ENCODE results near the gene IL17A.
"Not testable (repeated sequence)": the region's sequence is repeated elsewhere in the genome, so short reads cannot be mapped to it uniquely, and the experiment has no call there.

Gene IL17A

DNA sequence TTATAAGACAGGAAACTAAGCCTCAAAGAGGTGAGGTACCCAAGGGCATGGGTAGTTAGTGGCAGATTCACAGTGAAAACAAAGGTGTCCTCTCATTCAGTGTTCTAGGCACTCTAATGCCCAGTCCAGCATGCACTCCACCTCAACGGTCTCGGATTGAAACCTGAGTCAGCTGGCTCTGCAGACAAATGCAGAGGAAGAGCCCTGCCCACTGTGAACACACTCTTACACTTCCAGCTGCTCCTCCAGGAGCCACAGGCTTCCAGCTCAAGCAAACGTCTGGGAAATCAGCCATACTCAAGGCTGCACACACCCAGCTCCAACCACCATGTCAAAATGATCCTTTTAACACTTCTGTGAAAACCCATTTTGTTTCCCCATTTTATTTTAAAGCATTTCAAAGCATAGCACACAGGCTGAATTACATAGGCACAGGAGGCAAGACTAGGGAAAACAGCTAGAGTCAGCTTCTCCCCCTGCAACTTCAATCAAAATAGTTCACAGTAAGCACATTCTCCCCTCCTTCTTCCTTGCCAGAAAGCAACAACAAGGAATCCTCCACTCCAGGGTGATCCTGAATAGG is 3.0 kb upstream of the IL17A start:
- H3K27ac ChIP-seq, result no peak overlapping the region
- no peak for TF ChIP-seq CTCF (IDR thresholded peaks at IDR 0.05)
- no peak for DNase-seq (ENCODE audit: low spot score)
- no peak overlapping the region for H3K4me3 ChIP-seq

DNA sequence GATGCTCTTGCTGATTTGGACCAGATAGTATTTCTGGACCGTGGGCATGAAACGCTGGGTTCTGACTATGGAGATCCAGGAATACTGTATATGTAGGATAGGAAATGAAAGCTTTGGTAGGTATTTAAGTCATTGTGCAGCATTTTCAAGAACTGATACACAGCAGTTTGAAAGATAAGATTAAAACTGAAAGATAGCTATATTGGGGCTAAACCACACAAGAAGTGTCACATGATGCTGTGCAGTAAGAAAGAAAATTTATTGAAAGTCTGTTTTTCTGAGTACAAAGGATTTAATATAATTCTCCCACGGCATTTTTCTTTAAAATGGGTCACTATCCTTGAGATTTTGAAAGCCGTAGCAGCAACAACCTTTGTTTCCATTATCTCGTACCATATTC is 305 bp downstream of the IL17A start:
- Histone ChIP-seq H3K4me3 (no peak overlapping the region), H3K27ac (no peak overlapping the region)
- DNase-seq (ENCODE audit: low spot score), result no peak
- no peak for TF ChIP-seq CTCF (IDR thresholded peaks at IDR 0.05)

GRCh38 chr6:52187098-52187497 is 923 bp downstream of the IL17A start:
- no peak for TF ChIP-seq CTCF (IDR thresholded peaks at IDR 0.05)
- no peak overlapping the region for H3K4me3 ChIP-seq
- DNase-seq (ENCODE audit: low spot score), result no peak
- H3K27ac ChIP-seq, result no peak overlapping the region

DNA sequence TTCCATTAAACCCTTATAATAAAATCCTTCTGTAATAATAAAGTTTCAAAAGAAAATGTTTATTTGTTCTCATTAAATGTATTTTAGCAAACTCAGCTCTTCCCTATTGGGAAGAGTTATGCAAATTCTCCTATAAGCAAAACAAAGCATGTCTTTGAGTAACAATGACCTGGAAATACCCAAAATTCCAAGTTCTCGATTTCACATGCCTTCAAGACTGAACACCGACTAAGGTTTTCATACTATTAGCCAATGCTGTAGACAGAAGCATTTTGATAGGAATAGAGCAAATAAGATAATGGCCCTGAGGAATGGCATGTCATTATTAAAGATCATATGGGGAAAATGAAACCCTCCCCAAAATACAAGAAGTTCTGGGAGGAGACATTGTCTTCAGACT is 3.8 kb downstream of the IL17A start:
- no peak for DNase-seq (ENCODE audit: low spot score)
- Histone ChIP-seq H3K27ac (no peak overlapping the region), H3K4me3 (no peak overlapping the region)
- no peak for TF ChIP-seq CTCF (IDR thresholded peaks at IDR 0.05)

- H3K4me3 ChIP-seq, result no peak overlapping the region
- DNase-seq (ENCODE audit: low spot score), result no peak
- no peak for TF ChIP-seq CTCF (IDR thresholded peaks at IDR 0.05)
- H3K27ac ChIP-seq, result no peak overlapping the region
Measured at GRCh38 chr6:52190409-52190808, 4.2 kb downstream of the IL17A start.

GRCh38 chr6:52191824-52192223 is 5.6 kb downstream of the IL17A start:
- Histone ChIP-seq H3K4me3 (no peak overlapping the region), H3K27ac (no peak overlapping the region)
- no peak for TF ChIP-seq CTCF (IDR thresholded peaks at IDR 0.05)
- DNase-seq (ENCODE audit: low spot score), result no peak

DNA sequence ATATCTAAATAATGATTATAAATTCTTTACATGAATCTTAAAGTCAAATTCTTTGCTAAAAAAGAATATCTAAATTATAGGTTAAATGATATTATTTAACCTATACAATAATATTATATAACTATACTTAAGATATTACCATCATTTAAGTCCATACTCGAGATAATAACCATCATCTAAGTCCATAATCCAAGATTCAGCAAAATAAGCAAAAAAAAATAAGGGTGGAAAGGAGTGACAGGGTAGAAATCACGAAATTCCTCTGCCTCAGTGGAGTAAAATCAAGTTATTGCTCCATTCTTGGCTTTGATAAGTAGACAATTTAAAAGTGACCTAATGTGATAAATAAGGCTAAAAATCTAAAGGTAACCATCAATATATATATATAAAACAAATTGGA is 9.7 kb downstream of the IL17A start:
- Histone ChIP-seq H3K27ac (no peak overlapping the region), H3K4me3 (no peak overlapping the region)
- no peak for TF ChIP-seq CTCF (IDR thresholded peaks at IDR 0.05)
- DNase-seq (ENCODE audit: low spot score), result no peak

DNA sequence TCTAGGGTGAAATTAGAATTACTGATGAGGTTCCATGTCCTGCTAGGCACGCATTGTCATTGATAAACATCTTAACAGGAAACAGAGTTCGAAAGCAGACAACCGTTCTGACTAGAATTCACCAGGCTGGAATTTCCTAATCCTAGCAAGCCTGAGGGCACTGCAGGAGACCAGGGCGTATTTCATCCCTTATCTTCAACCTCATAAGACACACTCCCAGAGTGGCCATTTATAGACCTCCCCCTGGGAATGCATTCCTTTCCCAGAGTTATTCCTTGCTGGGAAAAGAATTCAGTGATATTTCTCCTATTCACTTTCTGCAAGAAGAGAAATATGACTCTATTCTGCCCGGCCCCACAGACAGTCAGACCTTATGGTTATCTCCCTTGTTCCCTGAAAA is 13.9 kb downstream of the IL17A start:
- not testable (repeated sequence) for H3K4me3 ChIP-seq; H3K27ac ChIP-seq; DNase-seq (ENCODE audit: low spot score)
